Measurements from ENCODE around the gene FAM131B. TPM values are rescaled to one million over a fixed set of nuclear protein-coding genes. Genes with fewer than 3 reads are reported as not detected.

FAM131B gene
- total and polyA plus RNA-seq, 9 of the 15 experiments (the other 6 are each of a cell fraction or from before 2014, with no cell fraction given), result 0.03 to 0.04 TPM; not detected in 7

DNA sequence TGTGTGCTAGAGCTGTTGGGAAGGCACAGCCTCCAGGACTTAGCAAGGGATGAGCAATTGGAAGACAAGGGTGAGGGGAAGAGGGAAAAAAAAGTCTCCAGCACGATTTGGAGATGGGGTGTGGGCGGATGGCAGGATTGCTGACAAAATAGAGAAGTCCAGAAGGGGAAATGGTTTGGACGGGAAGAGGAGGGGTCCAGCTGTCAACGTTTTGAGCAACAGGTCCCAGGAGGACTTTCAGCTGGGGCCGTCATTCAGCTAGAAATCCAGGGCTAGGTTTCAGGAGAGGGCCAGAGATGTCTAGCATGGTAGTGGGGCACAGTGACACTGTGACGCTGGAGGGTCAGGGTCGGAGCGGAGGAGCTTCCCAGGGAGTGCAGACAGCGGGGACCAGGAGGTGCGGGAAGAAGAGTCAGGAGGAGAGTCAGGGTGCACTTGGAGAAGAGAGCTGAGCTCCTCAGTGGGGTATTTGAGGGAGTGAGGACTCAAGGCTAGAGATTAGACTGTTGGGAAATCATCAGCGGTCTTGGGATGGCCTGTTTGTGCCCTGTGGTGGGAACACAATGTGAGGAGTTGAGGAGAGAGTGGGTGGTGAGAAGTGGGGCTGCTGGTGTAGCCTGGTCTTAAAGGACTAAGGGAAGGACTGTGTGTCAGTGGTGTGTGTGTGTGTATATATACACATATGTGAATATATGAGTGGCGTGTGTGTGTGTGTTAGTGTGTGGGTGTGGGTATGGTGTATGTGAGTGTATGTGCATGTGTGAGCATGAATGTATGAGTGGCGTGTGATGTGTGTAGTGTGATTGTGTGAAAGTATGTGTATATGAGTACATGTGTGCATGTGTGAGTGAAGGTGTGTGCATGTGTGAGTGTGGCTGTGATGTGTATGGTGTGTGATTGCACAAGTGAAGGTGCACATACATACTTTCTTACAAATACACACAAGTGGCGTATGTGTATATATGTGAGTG, 22.4 kb upstream of the FAM131B start (continued):
- TF ChIP-seq HNRNPLL (IDR thresholded peaks at IDR 0.05; ENCODE audit: low read depth, low read length, poor library complexity, severe bottlenecking), result no peak
- TF ChIP-seq, protein P1, sequence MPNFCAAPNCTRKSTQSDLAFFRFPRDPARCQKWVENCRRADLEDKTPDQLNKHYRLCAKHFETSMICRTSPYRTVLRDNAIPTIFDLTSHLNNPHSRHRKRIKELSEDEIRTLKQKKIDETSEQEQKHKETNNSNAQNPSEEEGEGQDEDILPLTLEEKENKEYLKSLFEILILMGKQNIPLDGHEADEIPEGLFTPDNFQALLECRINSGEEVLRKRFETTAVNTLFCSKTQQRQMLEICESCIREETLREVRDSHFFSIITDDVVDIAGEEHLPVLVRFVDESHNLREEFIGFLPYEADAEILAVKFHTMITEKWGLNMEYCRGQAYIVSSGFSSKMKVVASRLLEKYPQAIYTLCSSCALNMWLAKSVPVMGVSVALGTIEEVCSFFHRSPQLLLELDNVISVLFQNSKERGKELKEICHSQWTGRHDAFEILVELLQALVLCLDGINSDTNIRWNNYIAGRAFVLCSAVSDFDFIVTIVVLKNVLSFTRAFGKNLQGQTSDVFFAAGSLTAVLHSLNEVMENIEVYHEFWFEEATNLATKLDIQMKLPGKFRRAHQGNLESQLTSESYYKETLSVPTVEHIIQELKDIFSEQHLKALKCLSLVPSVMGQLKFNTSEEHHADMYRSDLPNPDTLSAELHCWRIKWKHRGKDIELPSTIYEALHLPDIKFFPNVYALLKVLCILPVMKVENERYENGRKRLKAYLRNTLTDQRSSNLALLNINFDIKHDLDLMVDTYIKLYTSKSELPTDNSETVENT (CRISPR knock-in tag; IDR thresholded peaks at IDR 0.05), result no peak
- TF ChIP-seq ARID2 (IDR thresholded peaks at IDR 0.05), result peak; percentile 39; the same call in 1 of the 2 replicates
- TF ChIP-seq EGR1 (conservative IDR thresholded peaks at IDR 0.05), result peak; percentile 41; the same call in 1 of the 2 replicates
- no peak for TF ChIP-seq CHD1 (IDR thresholded peaks at IDR 0.05; ENCODE audit: low read length)
- no peak for TF ChIP-seq ZNF408 (CRISPR knock-in tag; IDR thresholded peaks at IDR 0.05; ENCODE audit: low read depth)
- TF ChIP-seq, protein P2, sequence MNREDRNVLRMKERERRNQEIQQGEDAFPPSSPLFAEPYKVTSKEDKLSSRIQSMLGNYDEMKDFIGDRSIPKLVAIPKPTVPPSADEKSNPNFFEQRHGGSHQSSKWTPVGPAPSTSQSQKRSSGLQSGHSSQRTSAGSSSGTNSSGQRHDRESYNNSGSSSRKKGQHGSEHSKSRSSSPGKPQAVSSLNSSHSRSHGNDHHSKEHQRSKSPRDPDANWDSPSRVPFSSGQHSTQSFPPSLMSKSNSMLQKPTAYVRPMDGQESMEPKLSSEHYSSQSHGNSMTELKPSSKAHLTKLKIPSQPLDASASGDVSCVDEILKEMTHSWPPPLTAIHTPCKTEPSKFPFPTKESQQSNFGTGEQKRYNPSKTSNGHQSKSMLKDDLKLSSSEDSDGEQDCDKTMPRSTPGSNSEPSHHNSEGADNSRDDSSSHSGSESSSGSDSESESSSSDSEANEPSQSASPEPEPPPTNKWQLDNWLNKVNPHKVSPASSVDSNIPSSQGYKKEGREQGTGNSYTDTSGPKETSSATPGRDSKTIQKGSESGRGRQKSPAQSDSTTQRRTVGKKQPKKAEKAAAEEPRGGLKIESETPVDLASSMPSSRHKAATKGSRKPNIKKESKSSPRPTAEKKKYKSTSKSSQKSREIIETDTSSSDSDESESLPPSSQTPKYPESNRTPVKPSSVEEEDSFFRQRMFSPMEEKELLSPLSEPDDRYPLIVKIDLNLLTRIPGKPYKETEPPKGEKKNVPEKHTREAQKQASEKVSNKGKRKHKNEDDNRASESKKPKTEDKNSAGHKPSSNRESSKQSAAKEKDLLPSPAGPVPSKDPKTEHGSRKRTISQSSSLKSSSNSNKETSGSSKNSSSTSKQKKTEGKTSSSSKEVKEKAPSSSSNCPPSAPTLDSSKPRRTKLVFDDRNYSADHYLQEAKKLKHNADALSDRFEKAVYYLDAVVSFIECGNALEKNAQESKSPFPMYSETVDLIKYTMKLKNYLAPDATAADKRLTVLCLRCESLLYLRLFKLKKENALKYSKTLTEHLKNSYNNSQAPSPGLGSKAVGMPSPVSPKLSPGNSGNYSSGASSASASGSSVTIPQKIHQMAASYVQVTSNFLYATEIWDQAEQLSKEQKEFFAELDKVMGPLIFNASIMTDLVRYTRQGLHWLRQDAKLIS (CRISPR knock-in tag; IDR thresholded peaks at IDR 0.05), result no peak
- TF ChIP-seq, protein P3, sequence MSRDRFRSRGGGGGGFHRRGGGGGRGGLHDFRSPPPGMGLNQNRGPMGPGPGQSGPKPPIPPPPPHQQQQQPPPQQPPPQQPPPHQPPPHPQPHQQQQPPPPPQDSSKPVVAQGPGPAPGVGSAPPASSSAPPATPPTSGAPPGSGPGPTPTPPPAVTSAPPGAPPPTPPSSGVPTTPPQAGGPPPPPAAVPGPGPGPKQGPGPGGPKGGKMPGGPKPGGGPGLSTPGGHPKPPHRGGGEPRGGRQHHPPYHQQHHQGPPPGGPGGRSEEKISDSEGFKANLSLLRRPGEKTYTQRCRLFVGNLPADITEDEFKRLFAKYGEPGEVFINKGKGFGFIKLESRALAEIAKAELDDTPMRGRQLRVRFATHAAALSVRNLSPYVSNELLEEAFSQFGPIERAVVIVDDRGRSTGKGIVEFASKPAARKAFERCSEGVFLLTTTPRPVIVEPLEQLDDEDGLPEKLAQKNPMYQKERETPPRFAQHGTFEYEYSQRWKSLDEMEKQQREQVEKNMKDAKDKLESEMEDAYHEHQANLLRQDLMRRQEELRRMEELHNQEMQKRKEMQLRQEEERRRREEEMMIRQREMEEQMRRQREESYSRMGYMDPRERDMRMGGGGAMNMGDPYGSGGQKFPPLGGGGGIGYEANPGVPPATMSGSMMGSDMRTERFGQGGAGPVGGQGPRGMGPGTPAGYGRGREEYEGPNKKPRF (IDR thresholded peaks at IDR 0.05; ENCODE audit: low read depth, low read length), result no peak
- TF ChIP-seq, protein P4, sequence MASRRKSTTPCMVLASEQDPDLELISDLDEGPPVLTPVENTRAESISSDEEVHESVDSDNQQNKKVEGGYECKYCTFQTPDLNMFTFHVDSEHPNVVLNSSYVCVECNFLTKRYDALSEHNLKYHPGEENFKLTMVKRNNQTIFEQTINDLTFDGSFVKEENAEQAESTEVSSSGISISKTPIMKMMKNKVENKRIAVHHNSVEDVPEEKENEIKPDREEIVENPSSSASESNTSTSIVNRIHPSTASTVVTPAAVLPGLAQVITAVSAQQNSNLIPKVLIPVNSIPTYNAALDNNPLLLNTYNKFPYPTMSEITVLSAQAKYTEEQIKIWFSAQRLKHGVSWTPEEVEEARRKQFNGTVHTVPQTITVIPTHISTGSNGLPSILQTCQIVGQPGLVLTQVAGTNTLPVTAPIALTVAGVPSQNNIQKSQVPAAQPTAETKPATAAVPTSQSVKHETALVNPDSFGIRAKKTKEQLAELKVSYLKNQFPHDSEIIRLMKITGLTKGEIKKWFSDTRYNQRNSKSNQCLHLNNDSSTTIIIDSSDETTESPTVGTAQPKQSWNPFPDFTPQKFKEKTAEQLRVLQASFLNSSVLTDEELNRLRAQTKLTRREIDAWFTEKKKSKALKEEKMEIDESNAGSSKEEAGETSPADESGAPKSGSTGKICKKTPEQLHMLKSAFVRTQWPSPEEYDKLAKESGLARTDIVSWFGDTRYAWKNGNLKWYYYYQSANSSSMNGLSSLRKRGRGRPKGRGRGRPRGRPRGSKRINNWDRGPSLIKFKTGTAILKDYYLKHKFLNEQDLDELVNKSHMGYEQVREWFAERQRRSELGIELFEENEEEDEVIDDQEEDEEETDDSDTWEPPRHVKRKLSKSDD (conservative IDR thresholded peaks at IDR 0.05; ENCODE audit: low read length), result no peak
- TF ChIP-seq MEF2A (IDR thresholded peaks at IDR 0.05; ENCODE audit: control insufficient read depth, low read depth, low read length), result no peak
- TF ChIP-seq POLR2AphosphoS2 (IDR thresholded peaks at IDR 0.05; ENCODE audit: low read length), result no peak
- TF ChIP-seq RBM39 (optimal IDR thresholded peaks at IDR 0.05; ENCODE audit: low read depth, low read length), result no peak
- peak; percentile 37; the same call in 1 of the 2 replicates for TF ChIP-seq PHB2 (IDR thresholded peaks at IDR 0.05; ENCODE audit: low read depth)
- TF ChIP-seq RBFOX2 (IDR thresholded peaks at IDR 0.05; ENCODE audit: low read depth, low read length), result peak; percentile 54
- TF ChIP-seq RBBP5 (IDR thresholded peaks at IDR 0.05; ENCODE audit: borderline replicate concordance, insufficient read depth, low read length, poor library complexity, severe bottlenecking), result no peak
